Loucy (cell line): ENCODE measurements around the gene MRPS34.
A peak's percentile ranks its signal among the peaks of the same experiment; 100 is the strongest.

Experiments
- EZH2phosphoT487 ChIP-seq: fragments of 200-600 bp; IDR thresholded peaks from 2 replicates; pipeline ENCODE4 v1.6.1; 2018; ENCODE audit warnings: antibody characterized with exemption, mild to moderate bottlenecking, moderate library complexity, borderline replicate concordance
- TF ChIP-seq, protein P1 (sequence below): fragments of 200-600 bp; sonication (generic); conservative IDR thresholded peaks from 2 replicates; pipeline ENCODE4 v1.5.1; 2014; ENCODE audit warnings: mild to moderate bottlenecking, antibody characterized with exemption, low read length

DNA sequence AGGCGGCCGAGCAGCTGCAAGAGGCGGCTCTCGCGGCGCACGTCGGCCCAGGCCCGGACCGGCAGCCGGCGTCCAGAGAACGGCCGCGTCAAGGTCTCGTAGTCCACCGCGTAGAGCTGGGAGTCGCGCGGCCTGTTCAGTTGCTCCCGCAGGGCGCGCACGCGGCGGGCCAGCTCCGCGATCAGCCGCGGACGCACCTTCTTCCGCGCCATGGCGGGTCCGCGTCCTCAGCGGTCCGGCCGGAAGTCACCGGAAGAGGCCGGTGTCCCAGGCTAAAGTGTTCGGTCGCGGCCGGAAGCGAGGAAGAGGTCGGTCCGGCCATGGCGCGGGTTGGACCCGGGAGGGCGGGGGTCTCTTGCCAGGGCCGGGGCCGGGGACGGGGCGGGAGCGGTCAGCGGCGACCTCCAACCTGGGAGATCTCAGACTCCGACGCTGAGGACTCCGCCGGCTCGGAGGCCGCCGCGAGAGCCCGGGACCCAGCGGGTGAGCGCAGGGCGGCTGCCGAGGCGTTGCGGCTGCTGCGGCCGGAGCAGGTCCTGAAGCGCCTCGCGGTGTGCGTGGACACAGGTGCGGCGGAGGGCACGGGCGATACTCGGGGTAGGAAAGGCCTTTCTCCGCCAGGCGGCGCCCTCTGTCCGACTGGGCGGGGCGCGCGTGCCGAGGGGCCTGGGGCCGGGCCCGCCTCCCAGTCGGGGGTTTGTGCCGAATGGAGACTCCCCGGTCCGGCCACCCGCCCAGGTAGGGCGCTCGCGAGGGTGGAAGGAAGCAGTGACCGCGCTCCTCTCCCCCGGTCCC, at the start of gene MRPS34:
- TF ChIP-seq, protein P1, sequence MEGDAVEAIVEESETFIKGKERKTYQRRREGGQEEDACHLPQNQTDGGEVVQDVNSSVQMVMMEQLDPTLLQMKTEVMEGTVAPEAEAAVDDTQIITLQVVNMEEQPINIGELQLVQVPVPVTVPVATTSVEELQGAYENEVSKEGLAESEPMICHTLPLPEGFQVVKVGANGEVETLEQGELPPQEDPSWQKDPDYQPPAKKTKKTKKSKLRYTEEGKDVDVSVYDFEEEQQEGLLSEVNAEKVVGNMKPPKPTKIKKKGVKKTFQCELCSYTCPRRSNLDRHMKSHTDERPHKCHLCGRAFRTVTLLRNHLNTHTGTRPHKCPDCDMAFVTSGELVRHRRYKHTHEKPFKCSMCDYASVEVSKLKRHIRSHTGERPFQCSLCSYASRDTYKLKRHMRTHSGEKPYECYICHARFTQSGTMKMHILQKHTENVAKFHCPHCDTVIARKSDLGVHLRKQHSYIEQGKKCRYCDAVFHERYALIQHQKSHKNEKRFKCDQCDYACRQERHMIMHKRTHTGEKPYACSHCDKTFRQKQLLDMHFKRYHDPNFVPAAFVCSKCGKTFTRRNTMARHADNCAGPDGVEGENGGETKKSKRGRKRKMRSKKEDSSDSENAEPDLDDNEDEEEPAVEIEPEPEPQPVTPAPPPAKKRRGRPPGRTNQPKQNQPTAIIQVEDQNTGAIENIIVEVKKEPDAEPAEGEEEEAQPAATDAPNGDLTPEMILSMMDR = peak; percentile 44
- no peak for TF ChIP-seq EZH2phosphoT487
